Mucosa of descending colon (tissue), 3 donors: ENCODE measurements around the gene SRP68. TPM values are rescaled to one million over a fixed set of nuclear protein-coding genes. Genes with fewer than 3 reads are reported as not detected.
A peak's percentile ranks its signal among the peaks of the same experiment; 100 is the strongest.

Experiments
- ATAC-seq: fragments of 200-7000 bp; cut with Tn5 transposase; one replicate; pipeline ENCODE4 v1.9.1; 2020; ENCODE audit warnings: mild to moderate bottlenecking, moderate library complexity
- DNase-seq, 3 donors: peaks; one replicate each; pipeline ENCODE4 v3.0.0-alpha.2; 2020
- H3K36me3 ChIP-seq: fragments of 200-600 bp; one replicate; pipeline ENCODE4 v1.8.0; 2021; ENCODE audit warnings: low read depth, mild to moderate bottlenecking
- H3K4me1 ChIP-seq: fragments of 200-600 bp; one replicate; pipeline ENCODE4 v1.8.0; 2021; ENCODE audit warnings: low read depth, mild to moderate bottlenecking
- H3K4me3 ChIP-seq: fragments of 200-600 bp; one replicate; pipeline ENCODE4 v1.8.0; 2021; ENCODE audit warnings: mild to moderate bottlenecking
- H3K9me3 ChIP-seq: fragments of 200-600 bp; one replicate; pipeline ENCODE4 v1.8.0; 2021; ENCODE audit warnings: mild to moderate bottlenecking
- intact Hi-C, 2 donors: fragments of 100-400 bp; cut with DNase I in 1 of 2; cut with micrococcal nuclease in 1 of 2; formaldehyde crosslinking; loops; one replicate each; pipeline versions ENCODE4 v1.11.0 to v1.11.1; 2022; cut with DNase I, micrococcal nuclease
- total RNA-seq, 3 donors: library from RNA; stranded (reverse); fragmentation: NEBNext Ultra II Directional in 2 of 3; extraction: Animal tissue kit (Norgen Biotek cat#: 25700) in 2 of 3; gene quantifications; one replicate each; pipeline versions ENCODE4 v1.2.1 to v1.2.4, GENCODE V29; 2021 to 2023
- TF ChIP-seq, protein P1 (sequence below): fragments of 200-600 bp; IDR thresholded peaks from one replicate; pipeline ENCODE4 v1.8.0; 2022; ENCODE audit warnings: antibody characterized with exemption, mild to moderate bottlenecking
- donor health status: DM: no; HTN: no; CAD: no; lungs with moderate emphysema.
- donor health status: DM: no; HTN: no; CAD: no.
- donor health status: DM: no; HTN: yes; CAD: no.

The SRP68 gene
- total RNA-seq, 3 donors from 2014 or later: 47.3 to 86.6 (median 53.0) TPM

DNA sequence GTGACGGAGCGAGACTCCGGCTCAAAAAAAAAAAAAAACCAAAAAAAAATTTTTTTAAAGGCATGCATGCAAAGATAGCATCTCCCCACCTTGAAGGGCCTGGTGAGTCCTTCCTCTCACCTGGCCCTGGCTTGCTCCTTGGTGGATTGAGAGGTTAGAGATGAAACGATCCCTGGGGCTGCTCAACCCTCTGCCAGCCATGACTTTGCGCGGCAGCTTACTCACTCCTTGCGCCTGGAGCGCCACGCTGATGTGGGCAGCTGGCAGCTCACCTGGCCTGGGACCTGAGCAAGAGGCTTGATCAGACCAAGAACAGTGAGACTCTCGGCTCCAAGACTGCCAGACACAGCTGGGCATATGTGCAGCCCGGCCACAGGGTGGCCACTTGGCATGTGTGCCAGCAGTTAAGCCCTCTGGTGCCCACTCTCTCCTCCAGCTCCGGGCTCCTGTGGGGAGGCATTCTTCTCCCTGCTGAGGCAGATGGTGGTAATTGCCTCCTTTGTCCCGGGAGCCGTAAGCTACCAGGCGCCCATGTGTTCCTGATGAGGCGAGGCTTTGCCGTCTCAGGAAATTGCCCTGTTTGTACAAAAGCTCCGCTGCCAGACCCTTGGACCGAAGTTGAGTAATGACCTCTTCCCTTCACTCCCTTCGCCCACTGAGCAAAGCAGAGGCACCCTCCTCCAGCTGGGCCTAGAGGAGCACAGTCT lies 40.1 kb downstream of the SRP68 start:
- Histone ChIP-seq H3K9me3 (no peaks in the 10 kb centered on the region), H3K36me3 (no peaks in the 10 kb centered on the region), H3K4me1 (peaks cover 25% of the 10 kb centered on the region), H3K4me3 (no peak overlapping the region)
- intact Hi-C loops: no loop called here
- ATAC-seq: peak; percentile 2
- DNase-seq: no peak
- TF ChIP-seq, protein P1, sequence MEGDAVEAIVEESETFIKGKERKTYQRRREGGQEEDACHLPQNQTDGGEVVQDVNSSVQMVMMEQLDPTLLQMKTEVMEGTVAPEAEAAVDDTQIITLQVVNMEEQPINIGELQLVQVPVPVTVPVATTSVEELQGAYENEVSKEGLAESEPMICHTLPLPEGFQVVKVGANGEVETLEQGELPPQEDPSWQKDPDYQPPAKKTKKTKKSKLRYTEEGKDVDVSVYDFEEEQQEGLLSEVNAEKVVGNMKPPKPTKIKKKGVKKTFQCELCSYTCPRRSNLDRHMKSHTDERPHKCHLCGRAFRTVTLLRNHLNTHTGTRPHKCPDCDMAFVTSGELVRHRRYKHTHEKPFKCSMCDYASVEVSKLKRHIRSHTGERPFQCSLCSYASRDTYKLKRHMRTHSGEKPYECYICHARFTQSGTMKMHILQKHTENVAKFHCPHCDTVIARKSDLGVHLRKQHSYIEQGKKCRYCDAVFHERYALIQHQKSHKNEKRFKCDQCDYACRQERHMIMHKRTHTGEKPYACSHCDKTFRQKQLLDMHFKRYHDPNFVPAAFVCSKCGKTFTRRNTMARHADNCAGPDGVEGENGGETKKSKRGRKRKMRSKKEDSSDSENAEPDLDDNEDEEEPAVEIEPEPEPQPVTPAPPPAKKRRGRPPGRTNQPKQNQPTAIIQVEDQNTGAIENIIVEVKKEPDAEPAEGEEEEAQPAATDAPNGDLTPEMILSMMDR: no peak

DNA sequence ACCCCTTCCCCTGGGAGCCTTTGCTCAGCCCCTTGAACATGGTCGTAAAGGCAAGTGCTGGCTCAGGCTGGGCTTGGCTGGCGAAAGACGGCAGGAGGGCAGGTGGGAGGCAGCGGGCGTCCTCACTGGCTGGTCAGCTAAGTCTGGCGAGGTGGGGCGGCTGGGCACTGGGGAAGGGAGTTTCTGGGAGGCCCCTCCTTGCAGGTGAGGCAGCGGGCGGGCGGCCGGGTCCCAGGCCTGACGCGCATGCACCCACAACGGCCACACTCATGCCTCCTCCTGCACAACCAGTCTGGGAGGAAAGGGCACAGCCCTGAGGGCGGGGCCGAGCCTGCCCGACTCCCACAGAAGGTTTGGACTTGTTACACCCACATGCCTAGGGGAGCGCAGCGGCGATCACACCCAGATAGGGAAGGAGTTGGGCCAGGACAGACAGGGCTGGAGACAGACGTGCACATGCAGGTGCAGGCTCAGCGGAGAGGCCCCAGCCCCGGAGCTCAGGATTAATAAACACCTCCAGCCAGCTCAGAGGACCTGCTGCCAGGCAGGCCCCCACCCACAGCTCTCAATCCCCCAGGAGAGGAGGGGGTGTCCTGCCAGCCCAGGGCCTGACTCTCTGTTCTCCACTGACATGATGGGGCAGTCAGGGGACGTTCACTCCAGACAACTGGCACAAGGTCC lies 45.0 kb downstream of the SRP68 start, which contains the start of gene EVPL:
EVPL (minus strand) TSS at position 148 of the 681 bp plus-strand sequence; CDS start at position 40, 108 bp downstream.
- ATAC-seq: peak; percentile 90
- Histone ChIP-seq H3K4me1 (peaks cover 31% of the 10 kb centered on the region), H3K36me3 (no peaks in the 10 kb centered on the region), H3K4me3 (no peak within 1 kb of the TSS), H3K9me3 (no peaks in the 10 kb centered on the region)
- TF ChIP-seq, protein P1: no peak
- DNase-seq: peak; percentile 91 to 94 (median 92)
- intact Hi-C loops: no loop called here

DNA sequence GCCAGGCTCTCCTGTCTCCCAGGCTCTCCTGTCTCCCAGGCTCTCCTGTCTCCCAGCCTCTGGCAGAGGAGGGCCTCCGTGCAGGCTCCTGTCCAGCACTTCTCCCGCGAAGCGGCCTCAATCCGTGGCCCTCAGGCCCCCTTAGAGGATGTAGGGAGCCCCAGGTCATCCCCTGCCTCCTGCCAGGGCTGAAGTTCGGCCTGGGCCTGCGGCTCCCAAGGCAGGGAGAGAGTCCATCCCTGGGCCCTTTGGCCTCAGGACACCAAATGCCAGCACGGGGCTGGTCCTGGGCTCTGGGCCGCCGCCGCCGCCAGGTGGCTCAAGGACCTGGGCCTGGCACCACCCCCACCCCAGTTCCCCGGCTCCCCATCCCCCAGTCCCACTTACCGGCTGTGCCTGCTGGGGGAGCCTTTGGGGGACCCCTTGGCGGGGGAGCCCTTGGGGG lies 45.6 kb downstream of the SRP68 start:
- Histone ChIP-seq H3K4me3 (no peak overlapping the region), H3K4me1 (peaks cover 31% of the 10 kb centered on the region), H3K36me3 (no peaks in the 10 kb centered on the region), H3K9me3 (no peaks in the 10 kb centered on the region)
- ATAC-seq (peak; percentile 41), DNase-seq (peak in 1 of 3 donors; percentile 47)
- TF ChIP-seq, protein P1: no peak
- intact Hi-C loops: no loop called here

DNA sequence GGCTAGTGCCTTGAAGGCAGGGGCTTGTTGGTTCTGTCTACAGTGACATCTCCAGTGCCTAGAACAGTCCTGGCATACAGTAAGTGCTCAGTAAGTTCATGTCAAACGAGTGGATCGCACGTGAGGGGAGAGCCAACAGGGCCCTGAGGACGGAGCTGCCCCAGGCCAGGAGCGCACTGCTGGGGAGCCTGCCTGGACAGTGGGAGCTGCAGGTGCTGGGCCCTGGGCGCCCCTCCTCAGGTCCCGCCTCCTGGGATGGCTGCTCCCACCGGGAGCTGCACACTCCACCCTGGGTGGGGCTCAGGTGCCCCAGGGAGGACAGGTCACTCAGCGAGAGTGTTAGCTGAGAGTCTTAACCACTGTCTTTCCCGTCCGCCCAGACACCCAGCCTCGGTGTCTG lies 47.0 kb downstream of the SRP68 start:
- intact Hi-C loops: no loop called here
- Histone ChIP-seq H3K4me3 (no peak overlapping the region), H3K9me3 (no peaks in the 10 kb centered on the region), H3K36me3 (no peaks in the 10 kb centered on the region), H3K4me1 (peaks cover 31% of the 10 kb centered on the region)
- peak in 1 of 3 donors; percentile 32 for DNase-seq
- ATAC-seq: no peak
- TF ChIP-seq, protein P1: no peak

DNA sequence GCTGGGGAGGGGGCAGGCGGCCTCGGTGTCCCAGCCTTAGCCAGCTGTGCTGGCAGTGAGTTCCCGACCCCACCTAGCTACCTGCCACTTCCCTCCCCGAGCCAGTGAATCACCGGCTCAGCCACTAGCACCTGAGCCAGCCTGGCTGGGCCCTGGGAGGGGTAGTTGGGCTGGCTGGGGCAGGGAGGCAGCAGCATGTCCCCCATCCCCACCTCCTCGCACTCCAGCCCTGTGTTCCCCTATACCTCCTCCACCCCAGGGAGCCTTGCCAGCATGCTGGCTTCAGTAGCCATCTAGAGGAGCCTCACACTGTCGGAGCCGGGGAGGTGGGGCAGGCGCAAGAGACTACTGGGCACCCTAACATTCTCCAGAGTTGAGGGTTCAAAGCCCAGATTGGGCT lies 48.0 kb downstream of the SRP68 start:
- ATAC-seq (no peak), DNase-seq (no peak)
- Histone ChIP-seq H3K4me3 (no peak overlapping the region), H3K4me1 (peaks cover 23% of the 10 kb centered on the region), H3K36me3 (no peaks in the 10 kb centered on the region), H3K9me3 (no peaks in the 10 kb centered on the region)
- TF ChIP-seq, protein P1: no peak
- intact Hi-C loops: no loop called here
